GM23338 (cell line): ENCODE results near the gene APCDD1L. TPM values are rescaled to one million over a fixed set of nuclear protein-coding genes. Genes with fewer than 3 reads are reported as not detected.

Experiments used
- ATAC-seq: fragments of 200-7000 bp; cut with Tn5 transposase; 3 replicates; pipeline ENCODE4 v1.9.1; 2020
- DNase-seq: peaks from one replicate; pipeline ENCODE4 v3.0.0-alpha.2; 2015; ENCODE audit warnings: low spot score
- H2AFZ ChIP-seq: fragments of 200-600 bp; sonication (generic); 2 replicates; pipeline ENCODE4 v1.8.0; 2016; ENCODE audit warnings: antibody characterized with exemption, mild to moderate bottlenecking, moderate library complexity
- H3F3A ChIP-seq: fragments of 200-600 bp; sonication (generic); replicated peaks from 2 replicates; pipeline ENCODE4 v1.8.0; 2017; ENCODE audit warnings: antibody characterized with exemption, mixed run types, low read depth
- H3K27ac ChIP-seq: fragments of 200-600 bp; sonication (generic); 2 replicates; pipeline ENCODE4 v1.6.1; 2016; ENCODE audit warnings: low read depth
- H3K27me3 ChIP-seq: fragments of 200-600 bp; sonication (generic); 2 replicates; pipeline ENCODE4 v1.8.0; 2016; ENCODE audit warnings: mild to moderate bottlenecking, mixed run types, moderate library complexity; ENCODE audit not compliant: insufficient read depth
- H3K36me3 ChIP-seq: fragments of 200-600 bp; sonication (generic); 2 replicates; pipeline ENCODE4 v1.8.0; 2016; ENCODE audit warnings: mild to moderate bottlenecking; ENCODE audit not compliant: insufficient read depth
- H3K4me1 ChIP-seq: fragments of 200-600 bp; sonication (generic); 2 replicates; pipeline ENCODE4 v1.8.0; 2016; ENCODE audit warnings: mild to moderate bottlenecking, moderate library complexity; ENCODE audit not compliant: insufficient read depth
- H3K4me2 ChIP-seq: fragments of 200-600 bp; sonication (generic); 2 replicates; pipeline ENCODE4 v1.7.1; 2017; ENCODE audit warnings: mixed run types
- H3K4me3 ChIP-seq: fragments of 200-600 bp; sonication (generic); 2 replicates; pipeline ENCODE4 v1.6.1; 2016; ENCODE audit warnings: mixed run types
- H3K79me2 ChIP-seq: fragments of 200-600 bp; sonication (generic); replicated peaks from 2 replicates; pipeline ENCODE4 v1.8.0; 2017; ENCODE audit warnings: mild to moderate bottlenecking; ENCODE audit not compliant: insufficient read depth
- H3K9me2 ChIP-seq: fragments of 200-600 bp; sonication (generic); 2 replicates; pipeline ENCODE4 v1.8.0; 2017; ENCODE audit not compliant: insufficient read depth
- H4K20me1 ChIP-seq: fragments of 200-600 bp; sonication (generic); replicated peaks from 2 replicates; pipeline ENCODE4 v1.8.0; 2017; ENCODE audit warnings: mild to moderate bottlenecking; ENCODE audit not compliant: insufficient read depth
- H3K27ac Mint-ChIP-seq: 2 replicates; pipeline ENCODE4 v1.8.0; 2020; ENCODE audit warnings: inconsistent platforms, mild to moderate bottlenecking, moderate library complexity, mixed read lengths
- H3K27me3 Mint-ChIP-seq: 3 replicates; pipeline ENCODE4 v1.8.0; 2022; ENCODE audit warnings: low read depth, mild to moderate bottlenecking, moderate library complexity, mixed read lengths, inconsistent platforms; ENCODE audit not compliant: insufficient read depth, poor library complexity
- H3K36me3 Mint-ChIP-seq: 3 replicates; pipeline ENCODE4 v1.8.0; 2021; ENCODE audit warnings: low read depth, mild to moderate bottlenecking, inconsistent platforms, moderate library complexity, mixed read lengths
- H3K4me1 Mint-ChIP-seq: 3 replicates; pipeline ENCODE4 v1.8.0; 2020; ENCODE audit warnings: mild to moderate bottlenecking, inconsistent platforms, mixed read lengths
- H3K4me3 Mint-ChIP-seq: 3 replicates; pipeline ENCODE4 v1.8.0; 2021; ENCODE audit warnings: moderate library complexity, mild to moderate bottlenecking, inconsistent platforms, mixed read lengths
- H3K9me3 Mint-ChIP-seq: 3 replicates; pipeline ENCODE4 v1.8.0; 2020; ENCODE audit warnings: moderate library complexity, mild to moderate bottlenecking, inconsistent platforms, mixed read lengths
- CREB1 ChIP-seq: fragments of 250-450 bp; sonication (Bioruptor Pico); IDR thresholded peaks from 2 replicates; pipeline ENCODE4 v1.5.0; 2020; ENCODE audit warnings: low read depth, mild to moderate bottlenecking, moderate library complexity
- EZH2phosphoT487 ChIP-seq: fragments of 200-600 bp; sonication (generic); IDR thresholded peaks from one replicate; pipeline ENCODE4 v1.8.1; 2018; ENCODE audit warnings: antibody characterized with exemption; ENCODE audit not compliant: unreplicated experiment
- JUNB ChIP-seq: IDR thresholded peaks from one replicate; pipeline ENCODE4 v1.6.1; 2016; ENCODE audit warnings: antibody characterized with exemption; ENCODE audit not compliant: unreplicated experiment
- NANOG ChIP-seq: IDR thresholded peaks from 2 replicates; pipeline ENCODE4 v1.6.1; 2016; ENCODE audit warnings: antibody characterized with exemption, borderline replicate concordance
- POLR2AphosphoS5 ChIP-seq: IDR thresholded peaks from 2 replicates; pipeline ENCODE4 v1.6.1; 2016; ENCODE audit warnings: antibody characterized with exemption, low read depth
- polyA plus RNA-seq: library from polyadenylated mRNA; unstranded; fragments of >200 nt; fragmentation: Nextera tagmentation; extraction: Ambion mirVana; gene quantifications from 2 replicates; pipeline ENCODE4 v1.2.1, GENCODE V29; 2016
- total RNA-seq: library from RNA; depleted of rRNA; stranded (reverse); fragments of >200 nt; shearing (Covaris generic); gene quantifications from 2 replicates; pipeline ENCODE4 v1.2.3, GENCODE V29; 2014
- TF ChIP-seq, protein P1 (sequence below): fragments of 250-450 bp; sonication (Bioruptor Pico); IDR thresholded peaks from 2 replicates; pipeline ENCODE4 v1.5.0; 2020; ENCODE audit warnings: mild to moderate bottlenecking, moderate library complexity

The APCDD1L gene
- total and polyA plus RNA-seq, 2 experiments from 2014 or later: 1.8 to 4.6 TPM

DNA sequence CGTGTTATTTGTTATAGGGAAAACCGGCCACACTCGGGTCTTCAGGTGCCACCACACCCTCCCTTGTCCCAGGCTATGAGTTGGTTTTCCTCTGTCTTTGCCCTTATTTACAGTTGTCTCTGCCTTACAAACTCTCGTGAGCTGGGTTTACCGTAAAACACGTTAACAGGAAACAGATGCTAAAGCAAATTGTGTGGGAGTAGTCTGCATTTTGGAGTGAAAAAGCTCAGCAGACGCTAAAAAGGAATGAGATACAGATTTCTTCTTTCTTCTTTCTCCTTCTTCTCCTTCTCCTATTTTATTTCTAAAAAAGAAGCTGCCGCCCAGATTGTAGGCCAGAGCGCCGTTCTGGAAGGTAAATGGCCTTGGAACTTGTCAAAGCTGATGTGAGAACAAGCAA lies 51.9 kb downstream of the APCDD1L start (continued):
- TF ChIP-seq, protein P1, sequence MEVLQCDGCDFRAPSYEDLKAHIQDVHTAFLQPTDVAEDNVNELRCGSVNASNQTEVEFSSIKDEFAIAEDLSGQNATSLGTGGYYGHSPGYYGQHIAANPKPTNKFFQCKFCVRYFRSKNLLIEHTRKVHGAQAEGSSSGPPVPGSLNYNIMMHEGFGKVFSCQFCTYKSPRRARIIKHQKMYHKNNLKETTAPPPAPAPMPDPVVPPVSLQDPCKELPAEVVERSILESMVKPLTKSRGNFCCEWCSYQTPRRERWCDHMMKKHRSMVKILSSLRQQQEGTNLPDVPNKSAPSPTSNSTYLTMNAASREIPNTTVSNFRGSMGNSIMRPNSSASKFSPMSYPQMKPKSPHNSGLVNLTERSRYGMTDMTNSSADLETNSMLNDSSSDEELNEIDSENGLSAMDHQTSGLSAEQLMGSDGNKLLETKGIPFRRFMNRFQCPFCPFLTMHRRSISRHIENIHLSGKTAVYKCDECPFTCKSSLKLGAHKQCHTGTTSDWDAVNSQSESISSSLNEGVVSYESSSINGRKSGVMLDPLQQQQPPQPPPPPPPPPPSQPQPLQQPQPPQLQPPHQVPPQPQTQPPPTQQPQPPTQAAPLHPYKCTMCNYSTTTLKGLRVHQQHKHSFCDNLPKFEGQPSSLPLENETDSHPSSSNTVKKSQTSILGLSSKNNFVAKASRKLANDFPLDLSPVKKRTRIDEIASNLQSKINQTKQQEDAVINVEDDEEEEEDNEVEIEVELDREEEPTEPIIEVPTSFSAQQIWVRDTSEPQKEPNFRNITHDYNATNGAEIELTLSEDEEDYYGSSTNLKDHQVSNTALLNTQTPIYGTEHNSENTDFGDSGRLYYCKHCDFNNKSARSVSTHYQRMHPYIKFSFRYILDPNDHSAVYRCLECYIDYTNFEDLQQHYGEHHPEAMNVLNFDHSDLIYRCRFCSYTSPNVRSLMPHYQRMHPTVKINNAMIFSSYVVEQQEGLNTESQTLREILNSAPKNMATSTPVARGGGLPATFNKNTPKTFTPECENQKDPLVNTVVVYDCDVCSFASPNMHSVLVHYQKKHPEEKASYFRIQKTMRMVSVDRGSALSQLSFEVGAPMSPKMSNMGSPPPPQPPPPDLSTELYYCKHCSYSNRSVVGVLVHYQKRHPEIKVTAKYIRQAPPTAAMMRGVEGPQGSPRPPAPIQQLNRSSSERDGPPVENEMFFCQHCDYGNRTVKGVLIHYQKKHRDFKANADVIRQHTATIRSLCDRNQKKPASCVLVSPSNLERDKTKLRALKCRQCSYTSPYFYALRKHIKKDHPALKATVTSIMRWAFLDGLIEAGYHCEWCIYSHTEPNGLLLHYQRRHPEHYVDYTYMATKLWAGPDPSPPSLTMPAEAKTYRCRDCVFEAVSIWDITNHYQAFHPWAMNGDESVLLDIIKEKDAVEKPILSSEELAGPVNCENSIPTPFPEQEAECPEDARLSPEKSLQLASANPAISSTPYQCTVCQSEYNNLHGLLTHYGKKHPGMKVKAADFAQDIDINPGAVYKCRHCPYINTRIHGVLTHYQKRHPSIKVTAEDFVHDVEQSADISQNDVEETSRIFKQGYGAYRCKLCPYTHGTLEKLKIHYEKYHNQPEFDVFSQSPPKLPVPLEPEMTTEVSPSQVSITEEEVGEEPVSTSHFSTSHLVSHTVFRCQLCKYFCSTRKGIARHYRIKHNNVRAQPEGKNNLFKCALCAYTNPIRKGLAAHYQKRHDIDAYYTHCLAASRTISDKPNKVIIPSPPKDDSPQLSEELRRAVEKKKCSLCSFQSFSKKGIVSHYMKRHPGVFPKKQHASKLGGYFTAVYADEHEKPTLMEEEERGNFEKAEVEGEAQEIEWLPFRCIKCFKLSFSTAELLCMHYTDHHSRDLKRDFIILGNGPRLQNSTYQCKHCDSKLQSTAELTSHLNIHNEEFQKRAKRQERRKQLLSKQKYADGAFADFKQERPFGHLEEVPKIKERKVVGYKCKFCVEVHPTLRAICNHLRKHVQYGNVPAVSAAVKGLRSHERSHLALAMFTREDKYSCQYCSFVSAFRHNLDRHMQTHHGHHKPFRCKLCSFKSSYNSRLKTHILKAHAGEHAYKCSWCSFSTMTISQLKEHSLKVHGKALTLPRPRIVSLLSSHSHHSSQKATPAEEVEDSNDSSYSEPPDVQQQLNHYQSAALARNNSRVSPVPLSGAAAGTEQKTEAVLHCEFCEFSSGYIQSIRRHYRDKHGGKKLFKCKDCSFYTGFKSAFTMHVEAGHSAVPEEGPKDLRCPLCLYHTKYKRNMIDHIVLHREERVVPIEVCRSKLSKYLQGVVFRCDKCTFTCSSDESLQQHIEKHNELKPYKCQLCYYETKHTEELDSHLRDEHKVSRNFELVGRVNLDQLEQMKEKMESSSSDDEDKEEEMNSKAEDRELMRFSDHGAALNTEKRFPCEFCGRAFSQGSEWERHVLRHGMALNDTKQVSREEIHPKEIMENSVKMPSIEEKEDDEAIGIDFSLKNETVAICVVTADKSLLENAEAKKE (CRISPR knock-in tag): no peak
- TF ChIP-seq EZH2phosphoT487 (no peak), JUNB (no peak)

DNA sequence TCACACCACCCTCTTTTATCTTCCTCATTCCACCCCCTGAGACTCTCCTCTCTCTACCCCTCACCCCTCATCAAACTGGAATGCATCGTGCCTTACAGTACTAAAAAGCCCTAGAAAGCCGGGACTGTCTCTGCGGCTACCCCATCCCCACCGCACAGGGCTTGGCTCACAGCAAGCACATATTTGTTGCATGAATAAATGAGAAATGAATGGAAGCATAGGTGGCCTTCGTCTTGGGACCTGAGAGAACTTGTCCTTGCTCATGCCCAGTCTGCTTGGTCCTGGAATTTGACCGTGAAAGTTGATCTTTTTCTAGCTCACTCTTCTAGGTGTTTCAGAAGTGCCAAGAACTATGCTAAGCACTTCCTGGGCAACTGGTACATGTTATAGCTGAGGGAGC lies 53.3 kb downstream of the APCDD1L start:
- Histone ChIP-seq H3K4me3 (no peak overlapping the region), H3K4me1 (no peaks in the 10 kb centered on the region), H3K36me3 (no peaks in the 10 kb centered on the region), H3K4me2 (no peak overlapping the region), H3K79me2 (no peaks in the 10 kb centered on the region), H3K9me2 (no peaks in the 10 kb centered on the region), H2AFZ (no peak overlapping the region), H3F3A (no peaks in the 10 kb centered on the region), H3K27ac (no peak overlapping the region), H3K27me3 (no peaks in the 10 kb centered on the region), H4K20me1 (no peaks in the 10 kb centered on the region)
- ATAC-seq (no peak), DNase-seq (no peak)
- TF ChIP-seq EZH2phosphoT487: no peak
- TF ChIP-seq CREB1 (CRISPR knock-in tag): no peak
- TF ChIP-seq NANOG: no peak
- TF ChIP-seq POLR2AphosphoS5: no peak
- TF ChIP-seq, protein P1 (CRISPR knock-in tag): no peak
- H3K27me3 Mint-ChIP-seq: peaks cover 25% of the 10 kb centered on the region
- no peak overlapping the region for H3K27ac Mint-ChIP-seq
- peaks cover 10% of the 10 kb centered on the region; the same call in 2 of the 3 replicates for H3K36me3 Mint-ChIP-seq
- H3K4me1 Mint-ChIP-seq: peaks cover 6% of the 10 kb centered on the region
- H3K4me3 Mint-ChIP-seq: no peak overlapping the region
- H3K9me3 Mint-ChIP-seq: peaks cover 8% of the 10 kb centered on the region; the same call in 1 of the 3 replicates
